Activated CD4-positive, alpha-beta T cell treated with anti-CD3 and anti-CD28 coated beads, Interleukin-2, amount 50 U/mL, for 1 hour (primary cell): ENCODE data around the gene AK1.

Experiments used
- DNase-seq: peaks from one replicate; pipeline ENCODE4 v3.0.0-alpha.2; 2020

Gene AK1

GRCh38 chr9:127877566-127877998 is at the start of gene AK1:
AK1 (minus strand) TSS chr9:127877675; CDS start chr9:127874617, 3,058 bp downstream.
- no peak for DNase-seq

GRCh38 chr9:127926906-127927200 is 49.4 kb upstream of the AK1 start:
- DNase-seq, result no peak

GRCh38 chr9:127925959-127926905 is 48.8 kb upstream of the AK1 start:
- no peak for DNase-seq

- DNase-seq, result no peak
Observed at GRCh38 chr9:127924736-127925444, 47.4 kb upstream of the AK1 start.

GRCh38 chr9:127923771-127924170 is 46.3 kb upstream of the AK1 start:
- no peak for DNase-seq

- no peak for DNase-seq
Observed at GRCh38 chr9:127923046-127923445, 45.6 kb upstream of the AK1 start.

- peak; percentile 77 for DNase-seq
Observed at GRCh38 chr9:127921557-127922120, 44.2 kb upstream of the AK1 start.

GRCh38 chr9:127920794-127921193 is 43.3 kb upstream of the AK1 start:
- no peak for DNase-seq

- no peak for DNase-seq
Observed at GRCh38 chr9:127919253-127919815, 41.9 kb upstream of the AK1 start.

GRCh38 chr9:127918183-127919107 is 41.0 kb upstream of the AK1 start:
- DNase-seq, result no peak

GRCh38 chr9:127917603-127918002 is 40.1 kb upstream of the AK1 start:
- DNase-seq, result no peak

- peak; percentile 95 for DNase-seq
Observed at GRCh38 chr9:127916720-127917581, 39.5 kb upstream of the AK1 start, which contains the start of gene ST6GALNAC4. ST6GALNAC4 (minus strand) TSS chr9:127917041; CDS start chr9:127916419, 622 bp downstream.

GRCh38 chr9:127915801-127916719 is 38.6 kb upstream of the AK1 start:
- DNase-seq, result no peak

- no peak for DNase-seq
Observed at GRCh38 chr9:127915325-127915752, 37.9 kb upstream of the AK1 start.

GRCh38 chr9:127913682-127914081 is 36.2 kb upstream of the AK1 start:
- no peak for DNase-seq

- no peak for DNase-seq
Observed at GRCh38 chr9:127912882-127913281, 35.4 kb upstream of the AK1 start.

GRCh38 chr9:127912296-127912695 is 34.8 kb upstream of the AK1 start:
- no peak for DNase-seq

- no peak for DNase-seq
Observed at GRCh38 chr9:127910613-127911205, 33.2 kb upstream of the AK1 start.

- no peak for DNase-seq
Observed at GRCh38 chr9:127909839-127910273, 32.4 kb upstream of the AK1 start.

- no peak for DNase-seq
Observed at GRCh38 chr9:127908660-127908926, 31.1 kb upstream of the AK1 start.
